Fibroblast of pulmonary artery (primary cell): ENCODE results near the gene VIPR1.
"Not testable (repeated sequence)": the region's sequence is repeated elsewhere in the genome, so short reads cannot be mapped to it uniquely, and the experiment has no call there.

Experiments
- DNase-seq: peaks from one replicate; pipeline ENCODE4 v3.0.0-alpha.2; 2010; ENCODE audit warnings: low read depth
- H3K4me3 ChIP-seq: replicated peaks from 2 replicates; pipeline ENCODE4 v1.5.1; 2011; ENCODE audit warnings: low read depth, mild to moderate bottlenecking, control low read depth, low read length, moderate library complexity
- CTCF ChIP-seq: IDR thresholded peaks from 2 replicates; pipeline ENCODE4 v1.5.1; 2011; ENCODE audit warnings: mild to moderate bottlenecking, control low read depth, low read length, inconsistent platforms; ENCODE audit errors: missing control alignments

The VIPR1 gene

GRCh38 chr3:42562047-42562907 is 59.8 kb downstream of the VIPR1 start:
- H3K4me3 ChIP-seq, result no peak overlapping the region
- TF ChIP-seq CTCF, result no peak
- no peak for DNase-seq

GRCh38 chr3:42569593-42570142 is 67.2 kb downstream of the VIPR1 start:
- no peak for DNase-seq
- TF ChIP-seq CTCF, result no peak
- H3K4me3 ChIP-seq, result no peak overlapping the region

GRCh38 chr3:42572278-42572677 is 69.8 kb downstream of the VIPR1 start:
- no peak overlapping the region for H3K4me3 ChIP-seq
- peak; percentile 67 for TF ChIP-seq CTCF
- peak; percentile 47 for DNase-seq

GRCh38 chr3:42575137-42575741 is 72.8 kb downstream of the VIPR1 start:
- no peak for DNase-seq
- H3K4me3 ChIP-seq, result no peak overlapping the region
- TF ChIP-seq CTCF, result no peak

GRCh38 chr3:42578054-42578453 is 75.6 kb downstream of the VIPR1 start:
- no peak for DNase-seq
- no peak for TF ChIP-seq CTCF
- no peak overlapping the region for H3K4me3 ChIP-seq

GRCh38 chr3:42579346-42579745 is 76.9 kb downstream of the VIPR1 start:
- not testable (repeated sequence) for DNase-seq, H3K4me3 ChIP-seq

GRCh38 chr3:42581400-42581708 is 78.9 kb downstream of the VIPR1 start:
- peak; percentile 24 for DNase-seq
- H3K4me3 ChIP-seq, result peak overlapping the region; percentile 78
- no peak for TF ChIP-seq CTCF
